Uterus (tissue), 2 donors: ENCODE measurements around the gene SH3PXD2A.

Source experiments
- CTCF ChIP-seq, 4 experiments: fragments of 200-600 bp in 2 of 4; fragments of 450-650 bp in 2 of 4; sonication (generic) in 2 of 4; IDR thresholded peaks; one replicate each; pipeline ENCODE4 v1.5.1; 2016 to 2019; ENCODE audit warnings: antibody characterized with exemption in 4 of 4, mild to moderate bottlenecking in 2 of 4, moderate library complexity in 1 of 4
- POLR2A ChIP-seq, 2 donors: fragments of 450-650 bp; IDR thresholded peaks; one replicate each; pipeline ENCODE4 v1.6.1; 2016; ENCODE audit warnings: antibody characterized with exemption in 2 of 2, mild to moderate bottlenecking in 1 of 2, moderate library complexity in 1 of 2

GRCh38 chr10:103870516-103870915 lies 15.1 kb upstream of the SH3PXD2A start:
- no peak for TF ChIP-seq CTCF (IDR thresholded peaks at IDR 0.05)
- no peak for TF ChIP-seq POLR2A (IDR thresholded peaks at IDR 0.05)
